AG09319 (cell line): ENCODE results near the gene MIP.

Source experiments
- DNase-seq: peaks from one replicate; pipeline ENCODE4 v3.0.0-alpha.2; 2010; ENCODE audit warnings: low read depth; ENCODE audit errors: extremely low read depth
- CTCF ChIP-seq: IDR thresholded peaks from 2 replicates; pipeline ENCODE4 v1.5.1; 2011; ENCODE audit warnings: low read depth, mild to moderate bottlenecking, inconsistent platforms, low read length, moderate library complexity

MIP gene

GRCh38 chr12:56487448-56488040 is 33.1 kb upstream of the MIP start:
- no peak for DNase-seq
- TF ChIP-seq CTCF: no peak

- no peak for TF ChIP-seq CTCF
- no peak for DNase-seq
These were observed 32.2 kb upstream of the MIP start for GRCh38 chr12:56486694-56487093.

- DNase-seq: no peak
- TF ChIP-seq CTCF: no peak
These were observed 30.1 kb upstream of the MIP start for GRCh38 chr12:56484566-56484965.

- no peak for TF ChIP-seq CTCF
- no peak for DNase-seq
These were observed 25.2 kb upstream of the MIP start for GRCh38 chr12:56479625-56480024.

- TF ChIP-seq CTCF: no peak
- no peak for DNase-seq
These were observed 23.2 kb upstream of the MIP start for GRCh38 chr12:56477521-56478225.

GRCh38 chr12:56476972-56477432 is 22.5 kb upstream of the MIP start:
- TF ChIP-seq CTCF: no peak
- DNase-seq: no peak

GRCh38 chr12:56476143-56476542 is 21.7 kb upstream of the MIP start:
- DNase-seq: no peak
- no peak for TF ChIP-seq CTCF
